Stimulated activated CD8-positive, alpha-beta memory T cell treated with anti-CD3 and anti-CD28 coated beads, Interleukin-7, amount 100 ng/mL, for 24 hours (primary cell): ENCODE measurements around the gene PIEZO2.
"Not testable (repeated sequence)": the region's sequence is repeated elsewhere in the genome, so short reads cannot be mapped to it uniquely, and the experiment has no call there.

Experiments
- DNase-seq: peaks from one replicate; pipeline ENCODE4 v3.0.0-alpha.2; 2020; ENCODE audit warnings: low read depth

PIEZO2 gene

DNA sequence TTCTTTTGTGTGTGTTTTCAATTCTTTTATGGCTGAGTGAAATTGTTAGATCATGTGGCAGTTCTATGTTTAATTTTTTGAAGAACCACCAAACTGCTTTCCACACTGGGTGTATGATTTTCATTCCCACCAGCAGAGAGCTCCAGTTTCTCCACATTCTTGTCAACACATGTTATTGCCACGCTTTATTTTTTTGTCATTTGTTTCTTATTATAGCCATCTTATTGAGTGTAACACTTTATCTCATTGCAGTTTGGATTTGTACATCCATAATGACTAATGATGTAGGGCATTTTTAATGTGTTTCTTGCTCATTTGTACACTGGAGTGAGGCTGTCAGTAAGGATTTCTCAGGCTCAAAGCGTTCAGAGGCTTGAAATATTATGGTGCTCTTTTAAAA lies 184.2 kb downstream of the PIEZO2 start:
- no peak for DNase-seq

DNA sequence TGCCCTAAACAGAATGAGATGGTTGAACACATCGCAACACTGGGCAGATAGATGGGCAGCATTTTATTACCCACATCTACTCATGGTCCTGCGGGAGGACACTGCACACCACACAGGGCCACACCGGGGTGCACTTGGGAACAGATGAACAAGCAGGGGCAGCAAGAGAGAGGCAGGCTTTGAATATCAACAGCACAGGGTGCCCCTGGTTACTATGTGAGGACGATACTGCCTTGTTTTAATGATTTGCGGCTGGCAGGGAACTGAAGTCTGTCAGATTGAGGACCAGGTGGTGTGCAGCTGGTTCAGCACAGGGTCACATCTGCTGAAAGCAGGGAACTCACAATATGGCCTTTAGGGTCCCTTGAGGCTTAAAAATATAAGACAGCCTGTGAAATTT lies 195.7 kb downstream of the PIEZO2 start:
- DNase-seq, result no peak

DNA sequence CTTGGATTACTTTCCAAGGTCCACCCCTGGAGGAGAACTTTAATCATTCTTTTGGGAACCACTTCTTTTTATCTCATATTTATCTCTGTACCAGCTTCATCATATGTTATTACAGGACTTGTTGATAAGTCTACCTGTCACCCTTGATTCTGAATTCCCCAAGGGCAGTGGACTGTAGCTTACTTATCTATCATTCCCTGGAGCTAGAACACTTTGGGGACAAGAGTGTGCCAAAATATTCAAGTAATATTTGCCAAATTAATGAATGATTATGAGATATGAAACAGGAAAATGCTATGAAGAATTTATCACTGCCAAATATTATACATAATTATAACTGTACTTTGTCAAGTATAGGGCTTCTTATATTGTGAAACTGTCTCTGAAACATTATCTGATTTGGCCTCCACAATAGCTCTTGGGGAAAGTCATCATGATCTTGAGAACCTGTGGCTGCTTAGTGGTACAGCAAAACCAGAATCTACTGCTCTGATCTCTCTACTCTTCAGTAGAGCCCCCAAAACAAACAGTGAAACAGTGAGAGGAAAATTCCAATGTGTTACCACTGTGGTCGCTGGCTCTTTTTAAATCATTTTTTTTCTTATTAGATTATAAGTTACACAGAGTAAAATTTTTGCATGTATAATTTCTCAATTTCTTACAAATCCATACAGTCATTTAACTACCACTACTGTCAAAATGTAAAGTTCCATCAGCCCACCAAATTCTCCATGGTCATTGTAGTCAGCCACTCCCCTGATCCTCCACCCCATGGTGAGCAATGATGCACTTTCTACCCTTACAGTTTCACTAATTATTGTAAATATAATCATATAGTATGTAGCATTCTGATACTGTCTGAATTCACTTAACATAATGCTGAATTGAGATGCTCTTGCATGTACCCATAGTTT lies 197.5 kb downstream of the PIEZO2 start:
- DNase-seq, result no peak

DNA sequence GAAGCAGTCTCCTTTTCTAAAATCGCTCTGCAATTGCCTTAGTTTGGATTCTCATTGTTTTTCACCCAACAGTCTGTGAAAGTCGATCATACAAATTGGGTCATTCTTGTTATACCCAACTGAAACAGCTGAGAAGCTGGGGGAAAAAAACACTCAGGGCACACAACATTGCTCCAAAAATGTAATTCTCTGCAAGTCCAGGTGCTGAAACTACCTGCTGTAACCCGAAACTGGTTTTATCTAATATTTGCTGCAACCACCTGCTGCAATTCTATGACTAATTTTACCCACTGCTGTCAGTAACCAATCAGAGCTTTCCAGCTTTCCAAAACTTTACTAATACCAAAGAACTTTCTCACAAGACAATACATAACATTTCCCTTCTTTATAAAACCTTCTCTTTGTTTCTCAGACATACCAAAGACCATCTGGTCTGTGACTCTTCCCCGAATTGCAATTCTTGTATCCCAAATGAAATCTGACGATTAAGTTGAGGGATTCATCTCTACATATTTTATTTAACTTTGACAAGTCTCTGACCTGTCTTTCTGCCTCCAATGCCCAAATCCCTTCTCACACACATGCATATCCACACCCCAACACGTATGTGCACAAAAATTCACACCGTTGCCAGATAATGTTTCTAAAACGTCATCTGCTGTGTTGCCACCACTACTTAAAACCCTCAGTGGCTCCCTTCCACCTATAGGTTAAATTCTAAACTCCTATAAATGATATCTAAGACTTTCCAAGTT lies 198.3 kb downstream of the PIEZO2 start:
- no peak for DNase-seq

DNA sequence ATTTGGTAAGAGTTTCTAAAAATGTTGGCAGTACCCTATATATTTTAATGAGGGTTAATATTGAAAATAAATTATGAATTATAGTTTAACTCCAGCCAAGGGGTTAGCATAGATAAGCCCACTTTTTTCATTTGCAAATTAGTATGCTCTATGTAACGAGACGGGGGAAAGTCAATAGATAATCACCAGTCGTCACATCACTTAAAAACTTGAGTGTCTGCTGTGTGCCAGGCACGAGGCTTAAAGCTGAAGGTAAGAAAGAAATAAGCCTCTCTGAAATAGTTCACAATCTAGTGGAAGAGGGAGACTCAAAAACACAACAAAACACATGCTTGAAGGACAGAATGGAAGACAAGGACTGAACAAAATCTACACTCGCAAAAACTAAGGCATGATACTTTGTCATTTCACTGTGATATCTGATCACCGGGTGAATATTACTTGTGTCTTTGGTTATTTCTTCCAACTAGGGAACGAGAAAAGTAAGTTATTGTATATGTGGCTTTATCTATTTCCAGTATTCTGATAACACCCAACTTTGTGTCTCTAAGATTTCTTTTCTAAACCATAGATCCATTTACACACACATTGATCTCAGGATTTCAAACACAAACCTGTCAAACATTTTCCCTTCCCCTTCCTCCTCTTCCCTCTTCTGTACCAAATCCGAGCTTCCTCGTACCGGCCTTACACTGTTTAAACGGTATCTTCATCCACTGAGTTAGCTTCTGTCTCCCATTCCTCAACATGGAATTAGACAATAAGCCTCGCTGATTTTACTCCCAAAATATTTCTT lies 199.1 kb downstream of the PIEZO2 start:
- no peak for DNase-seq

DNA sequence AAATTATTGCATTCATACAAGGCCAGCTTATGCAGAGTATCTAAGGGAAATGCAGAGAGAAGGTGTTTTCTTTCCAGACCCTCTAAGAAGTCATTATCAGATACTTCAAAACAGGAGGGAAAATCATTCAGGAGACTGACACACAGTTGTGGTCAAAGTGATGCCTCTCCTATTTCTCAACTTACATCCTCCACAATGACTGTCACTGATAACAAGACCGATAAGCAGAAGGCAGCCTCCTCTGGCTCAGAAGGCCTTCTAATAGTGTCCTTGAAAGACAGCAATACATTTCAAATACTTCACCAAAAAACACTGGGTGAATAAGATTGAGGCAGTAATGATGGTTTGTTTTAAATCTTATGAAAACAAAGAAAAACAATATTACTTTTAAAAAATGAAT lies 199.7 kb downstream of the PIEZO2 start:
- DNase-seq, result no peak

- no peak for DNase-seq
Measured at GRCh38 chr18:10948421-10948820, 200.9 kb downstream of the PIEZO2 start.

DNA sequence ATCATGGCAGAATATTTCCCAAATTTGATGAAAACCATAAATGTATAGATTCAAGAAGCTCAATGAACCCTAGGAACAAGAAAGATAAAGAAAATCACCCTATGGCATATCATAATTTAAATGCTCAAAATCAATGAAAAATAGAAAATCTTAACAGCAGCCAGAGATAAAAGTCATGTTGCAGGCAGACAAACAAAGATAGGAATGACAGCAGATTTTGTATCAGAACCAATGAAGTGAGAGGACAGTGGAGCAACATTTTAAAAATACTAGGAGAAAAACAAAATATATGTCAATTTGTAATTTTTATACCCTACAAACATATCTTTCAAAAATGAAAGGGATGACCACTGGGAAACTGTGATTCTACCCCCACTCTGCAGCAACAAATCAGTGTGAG lies 203.3 kb downstream of the PIEZO2 start:
- no peak for DNase-seq

DNA sequence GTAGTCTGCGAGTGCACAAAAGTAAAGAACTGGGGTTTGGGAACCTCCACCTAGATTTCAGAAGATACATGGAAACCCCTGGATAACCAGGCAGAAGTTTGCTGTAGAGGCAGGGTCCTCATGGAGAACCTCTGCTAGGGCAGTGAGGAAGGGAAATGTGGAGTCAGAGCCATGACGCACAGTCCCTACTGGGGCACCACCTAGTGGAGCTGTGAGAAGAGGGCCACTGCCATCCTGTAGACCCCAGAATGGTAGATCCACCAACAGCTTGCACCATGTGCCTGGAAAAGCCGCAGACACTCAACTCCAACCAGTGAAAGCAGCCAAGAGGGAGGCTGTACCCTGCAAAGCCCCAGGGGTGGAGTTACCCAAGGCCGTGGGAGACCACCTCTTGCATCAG lies 206.4 kb downstream of the PIEZO2 start:
- no peak for DNase-seq

- DNase-seq, result no peak
Measured at GRCh38 chr18:10939822-10940221, 209.5 kb downstream of the PIEZO2 start.

DNA sequence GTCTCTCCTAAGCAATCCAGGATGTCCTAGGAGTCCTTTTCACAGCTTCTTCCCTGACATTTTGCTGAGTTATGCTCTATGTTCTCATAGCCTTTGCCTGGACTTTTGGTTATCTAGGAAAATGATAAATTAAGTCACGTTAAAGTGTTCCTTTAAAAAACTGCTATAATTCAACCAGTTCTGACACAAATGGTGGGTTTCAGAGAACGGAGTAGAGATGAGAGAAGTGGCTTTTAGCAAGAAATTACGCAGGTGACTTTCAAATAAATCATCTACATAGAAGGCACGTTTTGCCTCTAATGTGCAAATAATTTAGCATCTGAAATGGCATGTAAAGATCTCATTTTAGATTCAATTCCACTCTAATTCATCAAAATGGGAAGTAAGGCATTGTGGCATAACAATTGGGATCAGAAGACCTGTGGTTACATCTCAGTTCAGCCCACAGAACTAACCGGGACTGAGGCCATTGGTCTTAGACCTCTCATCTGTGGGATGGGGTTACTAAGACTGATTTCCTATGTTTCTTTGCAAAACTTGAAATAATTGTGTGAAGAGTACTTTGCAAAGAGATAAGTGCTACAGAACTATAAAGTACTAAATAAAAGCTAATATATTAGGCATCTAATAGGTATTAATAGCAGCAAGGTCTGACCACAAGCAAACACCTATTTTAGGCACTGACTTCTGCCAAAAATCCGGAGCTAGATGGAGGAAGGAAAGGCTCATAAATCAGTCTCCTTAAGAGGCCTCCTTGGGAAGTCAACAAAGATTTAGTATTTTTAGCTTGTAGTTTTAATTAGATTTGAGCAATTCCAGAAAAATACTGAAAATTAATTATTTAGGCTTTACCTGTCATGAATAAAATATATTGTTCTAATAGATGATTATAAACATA lies 211.4 kb downstream of the PIEZO2 start:
- DNase-seq, result no peak

DNA sequence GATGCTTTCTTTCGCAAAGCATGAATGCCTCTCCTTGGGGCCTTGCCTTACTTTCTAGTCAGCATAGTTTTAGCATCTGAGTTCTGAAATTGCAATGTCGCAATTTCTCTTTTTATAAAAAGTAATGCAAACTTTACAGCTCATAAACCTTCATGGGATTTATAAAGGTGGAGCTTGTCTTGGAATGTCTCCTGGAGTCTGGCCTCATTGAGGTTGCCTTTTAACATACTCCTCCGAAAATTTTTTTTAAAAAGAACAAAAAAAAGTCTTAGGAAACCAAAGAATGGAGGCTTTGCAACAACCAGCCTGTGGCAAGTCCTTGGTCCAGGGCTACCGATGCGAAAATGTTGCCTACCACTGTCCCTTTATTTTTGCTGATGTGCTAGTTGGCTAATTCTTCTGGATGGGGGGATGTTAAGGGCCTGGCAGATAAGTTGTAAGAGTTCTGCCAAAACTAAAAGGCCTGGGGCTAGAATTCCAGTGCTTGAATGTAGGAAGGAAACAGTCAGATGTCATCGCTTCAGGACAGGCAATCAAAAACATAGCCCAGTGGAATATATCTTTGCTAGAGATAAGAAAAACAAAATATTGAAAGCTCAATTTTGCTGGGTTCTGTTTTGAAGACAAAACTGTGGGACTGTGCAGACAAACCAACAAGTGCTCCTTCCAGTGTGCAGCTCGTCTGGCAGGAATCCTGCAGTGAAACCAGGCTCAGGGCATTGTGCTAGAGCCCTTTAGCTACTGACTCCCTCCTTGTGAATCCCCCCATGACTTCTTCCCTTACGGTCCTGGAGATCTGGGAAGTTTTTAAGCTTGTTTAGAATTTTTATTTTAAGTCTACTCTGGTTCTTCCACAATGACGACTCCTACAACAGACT lies 213.0 kb downstream of the PIEZO2 start:
- no peak for DNase-seq

DNA sequence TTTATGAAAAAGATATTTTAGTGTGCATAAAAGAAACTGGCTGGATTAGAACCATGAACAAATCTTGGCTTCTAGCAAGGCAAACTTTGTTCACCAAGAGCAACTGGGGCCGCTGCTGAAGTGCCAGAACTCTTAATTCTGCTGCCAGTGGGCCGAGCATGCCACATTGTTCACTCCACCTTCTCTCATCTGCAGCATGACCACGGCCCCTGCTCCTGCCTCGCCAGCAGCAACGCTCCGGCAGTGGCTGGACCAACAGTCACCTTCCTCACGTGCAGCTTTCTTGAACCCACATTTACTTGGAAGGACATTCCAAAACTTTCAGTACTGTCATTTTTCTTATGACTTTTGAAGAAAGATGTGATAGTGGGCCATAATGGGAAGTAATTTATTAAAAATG lies 213.8 kb downstream of the PIEZO2 start:
- no peak for DNase-seq

- not testable (repeated sequence) for DNase-seq
Measured at GRCh38 chr18:10933648-10934047, 215.7 kb downstream of the PIEZO2 start.

- DNase-seq, result no peak
Measured at GRCh38 chr18:10930076-10930475, 219.3 kb downstream of the PIEZO2 start.

DNA sequence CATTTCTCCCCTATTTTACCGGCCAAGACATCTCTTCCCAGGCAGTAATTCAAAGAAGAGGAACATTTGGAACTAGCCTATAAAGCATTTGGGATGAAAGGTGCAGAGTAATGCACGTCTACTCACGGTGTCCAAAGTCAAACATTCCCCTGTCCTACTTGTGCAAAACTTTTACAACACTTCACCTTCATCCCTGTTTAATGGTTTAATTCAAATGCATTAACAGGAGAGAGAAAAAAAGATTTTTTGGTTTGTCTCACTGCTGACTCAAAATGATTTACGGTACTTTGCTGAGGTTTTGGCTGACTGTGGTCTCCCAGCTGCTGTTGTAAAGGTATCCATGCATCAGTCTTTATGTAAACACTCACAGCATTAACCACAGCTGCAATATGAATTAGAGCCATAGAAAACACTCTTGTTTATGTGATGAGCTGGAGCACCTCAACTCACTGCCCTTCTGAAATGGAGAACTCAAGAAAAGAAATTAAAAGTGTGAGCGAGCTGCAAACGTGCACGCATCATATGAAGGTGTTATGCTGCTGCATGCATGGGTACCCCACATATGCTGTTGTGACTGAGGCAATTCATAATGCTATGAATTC lies 220.5 kb downstream of the PIEZO2 start:
- DNase-seq, result no peak

GRCh38 chr18:10928011-10928771 lies 221.2 kb downstream of the PIEZO2 start:
- DNase-seq, result no peak

- no peak for DNase-seq
Measured at GRCh38 chr18:10927286-10927992, 221.9 kb downstream of the PIEZO2 start.
